KMS-11 (cell line): Measurements from ENCODE around the gene KIFC3.

Source experiments
- H2AFZ ChIP-seq: fragments of 200-600 bp; sonication (generic); 2 replicates; pipeline ENCODE4 v1.6.1; 2016; ENCODE audit warnings: antibody characterized with exemption, mixed run types, low read depth
- H3K27ac ChIP-seq: fragments of 200-600 bp; sonication (generic); 2 replicates; pipeline ENCODE4 v1.6.1; 2016; ENCODE audit warnings: mild to moderate bottlenecking, mixed run types
- H3K27me3 ChIP-seq: fragments of 200-600 bp; sonication (generic); 2 replicates; pipeline ENCODE4 v1.6.1; 2017; ENCODE audit warnings: mild to moderate bottlenecking, low read depth, mixed run types, moderate library complexity; ENCODE audit not compliant: insufficient read depth
- H3K36me3 ChIP-seq: fragments of 200-600 bp; sonication (generic); 2 replicates; pipeline ENCODE4 v1.6.1; 2017; ENCODE audit warnings: mild to moderate bottlenecking, mixed run types; ENCODE audit not compliant: insufficient read depth
- H3K4me1 ChIP-seq: fragments of 200-600 bp; sonication (generic); 2 replicates; pipeline ENCODE4 v1.6.1; 2016; ENCODE audit warnings: mild to moderate bottlenecking, low read depth, mixed run types; ENCODE audit not compliant: poor library complexity, severe bottlenecking
- H3K4me2 ChIP-seq: fragments of 200-600 bp; sonication (generic); 2 replicates; pipeline ENCODE4 v1.7.0; 2016; ENCODE audit warnings: mild to moderate bottlenecking, mixed run types
- H3K4me3 ChIP-seq: fragments of 200-600 bp; sonication (generic); IDR thresholded peaks from 2 replicates; pipeline ENCODE4 v1.6.1; 2017; ENCODE audit warnings: low read depth, low read length, mixed read lengths; ENCODE audit not compliant: insufficient read depth
- H3K79me2 ChIP-seq: fragments of 200-600 bp; sonication (generic); 2 replicates; pipeline ENCODE4 v1.6.1; 2016; ENCODE audit warnings: low read depth, mixed run types; ENCODE audit not compliant: insufficient read depth
- H3K9ac ChIP-seq: fragments of 200-600 bp; sonication (generic); 2 replicates; pipeline ENCODE4 v1.6.1; 2016; ENCODE audit warnings: mild to moderate bottlenecking, mixed run types
- H4K20me1 ChIP-seq: fragments of 200-600 bp; sonication (generic); 2 replicates; pipeline ENCODE4 v1.6.1; 2016; ENCODE audit warnings: mild to moderate bottlenecking, mixed run types; ENCODE audit not compliant: insufficient read depth
- CTCF ChIP-seq: fragments of 200-600 bp; sonication (generic); conservative IDR thresholded peaks from 2 replicates; pipeline ENCODE4 v1.6.1; 2017; ENCODE audit warnings: low read depth, mild to moderate bottlenecking, antibody characterized with exemption, low read length, moderate library complexity, mixed read lengths

Gene KIFC3

GRCh38 chr16:57778658-57779057 lies 23.6 kb downstream of the KIFC3 start:
- no peaks in the 10 kb centered on the region for H3K36me3 ChIP-seq
- H3K27me3 ChIP-seq = no peaks in the 10 kb centered on the region
- no peak overlapping the region for H3K4me2 ChIP-seq
- no peak overlapping the region for H3K4me3 ChIP-seq
- H3K4me1 ChIP-seq = no peaks in the 10 kb centered on the region
- H3K79me2 ChIP-seq = no peaks in the 10 kb centered on the region
- no peaks in the 10 kb centered on the region for H4K20me1 ChIP-seq
- H3K9ac ChIP-seq = no peak overlapping the region
- H2AFZ ChIP-seq = no peak overlapping the region
- no peak for TF ChIP-seq CTCF
- H3K27ac ChIP-seq = no peak overlapping the region

GRCh38 chr16:57775661-57776469 lies 26.4 kb downstream of the KIFC3 start:
- H3K27ac ChIP-seq = no peak overlapping the region
- H3K27me3 ChIP-seq = no peaks in the 10 kb centered on the region
- H2AFZ ChIP-seq = no peak overlapping the region
- no peak overlapping the region for H3K4me2 ChIP-seq
- no peaks in the 10 kb centered on the region for H3K36me3 ChIP-seq
- no peak overlapping the region for H3K9ac ChIP-seq
- TF ChIP-seq CTCF = no peak
- H3K4me1 ChIP-seq = no peaks in the 10 kb centered on the region
- no peak overlapping the region for H3K4me3 ChIP-seq
- H3K79me2 ChIP-seq = no peaks in the 10 kb centered on the region
- H4K20me1 ChIP-seq = no peaks in the 10 kb centered on the region

- Histone ChIP-seq H3K4me3 (no peak overlapping the region), H3K9ac (no peak overlapping the region)
Measured at GRCh38 chr16:57774705-57775285, 27.5 kb downstream of the KIFC3 start.

GRCh38 chr16:57773655-57774295 lies 28.5 kb downstream of the KIFC3 start:
- no peaks in the 10 kb centered on the region for H4K20me1 ChIP-seq
- no peak for TF ChIP-seq CTCF
- H3K9ac ChIP-seq = no peak overlapping the region
- H2AFZ ChIP-seq = no peak overlapping the region
- H3K27me3 ChIP-seq = no peaks in the 10 kb centered on the region
- no peaks in the 10 kb centered on the region for H3K79me2 ChIP-seq
- H3K4me2 ChIP-seq = no peak overlapping the region
- no peaks in the 10 kb centered on the region for H3K36me3 ChIP-seq
- H3K27ac ChIP-seq = no peak overlapping the region
- no peak overlapping the region for H3K4me3 ChIP-seq
- no peaks in the 10 kb centered on the region for H3K4me1 ChIP-seq

More at GRCh38 chr16:57774705-57775285, 27.5 kb downstream of the KIFC3 start:
- Histone ChIP-seq H3K27me3 (no peaks in the 10 kb centered on the region), H4K20me1 (no peaks in the 10 kb centered on the region), H2AFZ (no peak overlapping the region), H3K79me2 (no peaks in the 10 kb centered on the region), H3K27ac (no peak overlapping the region), H3K4me2 (no peak overlapping the region), H3K36me3 (no peaks in the 10 kb centered on the region), H3K4me1 (no peaks in the 10 kb centered on the region)
- no peak for TF ChIP-seq CTCF
